ENCODE measurements around the gene LRSAM1.

DNA sequence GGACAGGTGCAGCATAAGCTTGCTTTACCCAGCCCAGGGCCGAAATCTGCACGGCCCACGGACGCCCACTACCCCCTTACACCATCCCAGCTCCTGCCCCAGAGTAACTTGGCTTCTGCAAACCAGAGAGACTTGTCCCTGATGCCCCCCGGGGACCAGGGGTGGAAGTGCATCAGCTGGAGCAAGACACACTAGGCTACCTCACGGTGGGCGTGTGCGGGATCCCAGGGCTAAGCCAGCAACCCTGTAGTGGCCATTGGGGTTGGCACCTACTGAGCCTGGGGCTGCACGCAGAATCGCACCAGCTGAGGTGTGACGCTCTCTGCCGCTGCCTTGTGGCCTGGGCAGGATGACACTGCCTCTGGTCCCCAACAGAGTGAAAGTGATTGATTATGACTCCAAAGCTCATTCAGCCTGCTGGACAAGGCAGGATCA is 33.3 kb upstream of the LRSAM1 start:
- TF ChIP-seq PATZ1 (CRISPR knock-in tag; IDR thresholded peaks at IDR 0.05; ENCODE audit: borderline replicate concordance) (no peak), ZNF70 (CRISPR knock-in tag; IDR thresholded peaks at IDR 0.05) (no peak), PPARA (CRISPR knock-in tag; IDR thresholded peaks at IDR 0.05; ENCODE audit: borderline replicate concordance) (no peak), CSRNP3 (CRISPR knock-in tag; IDR thresholded peaks at IDR 0.05) (no peak)

Measured in SK-N-SH treated with all-trans-retinoic acid at 6 μM for 48 hours (cell line).